VCaP (cell line): ENCODE data around the gene CLDN19.

ENCODE experiments used
- H3K27ac ChIP-seq: fragments of 450-650 bp; 2 replicates; pipeline ENCODE4 v1.5.1; 2017
- TF ChIP-seq, protein P1 (sequence below): fragments of 450-650 bp; conservative IDR thresholded peaks from 2 replicates; pipeline ENCODE4 v1.5.1; 2017; ENCODE audit warnings: mild to moderate bottlenecking, moderate library complexity

CLDN19 gene

DNA sequence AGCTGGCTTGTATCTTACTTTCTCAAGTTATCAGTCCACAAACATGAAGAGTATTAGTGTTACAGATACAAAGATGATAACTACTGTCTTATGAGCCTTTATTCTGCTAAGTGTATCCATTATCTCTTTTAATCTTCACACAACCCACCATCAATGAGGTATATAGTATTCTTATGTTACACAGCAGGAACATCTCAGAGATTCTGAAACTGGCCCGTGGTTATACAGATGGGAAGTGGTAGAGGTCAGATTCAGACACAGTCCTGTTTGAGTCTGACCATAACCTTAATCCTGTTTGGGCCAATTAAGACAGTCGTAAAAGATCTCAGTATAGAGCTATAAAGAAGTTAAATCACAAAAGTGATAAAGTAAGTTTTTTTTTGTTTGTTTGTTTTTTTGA, 39.7 kb upstream of the CLDN19 start:
- TF ChIP-seq, protein P1, sequence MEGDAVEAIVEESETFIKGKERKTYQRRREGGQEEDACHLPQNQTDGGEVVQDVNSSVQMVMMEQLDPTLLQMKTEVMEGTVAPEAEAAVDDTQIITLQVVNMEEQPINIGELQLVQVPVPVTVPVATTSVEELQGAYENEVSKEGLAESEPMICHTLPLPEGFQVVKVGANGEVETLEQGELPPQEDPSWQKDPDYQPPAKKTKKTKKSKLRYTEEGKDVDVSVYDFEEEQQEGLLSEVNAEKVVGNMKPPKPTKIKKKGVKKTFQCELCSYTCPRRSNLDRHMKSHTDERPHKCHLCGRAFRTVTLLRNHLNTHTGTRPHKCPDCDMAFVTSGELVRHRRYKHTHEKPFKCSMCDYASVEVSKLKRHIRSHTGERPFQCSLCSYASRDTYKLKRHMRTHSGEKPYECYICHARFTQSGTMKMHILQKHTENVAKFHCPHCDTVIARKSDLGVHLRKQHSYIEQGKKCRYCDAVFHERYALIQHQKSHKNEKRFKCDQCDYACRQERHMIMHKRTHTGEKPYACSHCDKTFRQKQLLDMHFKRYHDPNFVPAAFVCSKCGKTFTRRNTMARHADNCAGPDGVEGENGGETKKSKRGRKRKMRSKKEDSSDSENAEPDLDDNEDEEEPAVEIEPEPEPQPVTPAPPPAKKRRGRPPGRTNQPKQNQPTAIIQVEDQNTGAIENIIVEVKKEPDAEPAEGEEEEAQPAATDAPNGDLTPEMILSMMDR, result no peak
- no peak overlapping the region for H3K27ac ChIP-seq

DNA sequence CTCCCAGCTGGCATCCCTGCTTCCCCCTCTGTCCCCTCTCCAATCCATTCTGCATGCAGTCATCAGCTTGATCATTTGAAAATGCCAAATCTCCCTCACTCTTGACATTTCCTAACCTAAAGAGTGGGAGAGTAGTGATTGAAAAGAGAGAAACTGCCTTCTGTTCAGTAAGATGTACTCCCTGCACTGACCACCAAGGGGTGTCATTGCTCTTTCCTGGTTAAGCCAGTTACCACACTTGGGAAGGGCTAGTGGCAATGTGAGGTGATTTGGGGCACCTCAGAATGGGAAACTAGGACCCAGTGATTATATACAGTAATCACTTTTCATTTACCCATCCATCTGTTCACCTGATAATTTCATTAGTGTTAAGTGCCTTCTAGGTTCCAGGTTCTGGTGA, 37.8 kb upstream of the CLDN19 start:
- TF ChIP-seq, protein P1, result peak; percentile 71
- H3K27ac ChIP-seq, result no peak overlapping the region

DNA sequence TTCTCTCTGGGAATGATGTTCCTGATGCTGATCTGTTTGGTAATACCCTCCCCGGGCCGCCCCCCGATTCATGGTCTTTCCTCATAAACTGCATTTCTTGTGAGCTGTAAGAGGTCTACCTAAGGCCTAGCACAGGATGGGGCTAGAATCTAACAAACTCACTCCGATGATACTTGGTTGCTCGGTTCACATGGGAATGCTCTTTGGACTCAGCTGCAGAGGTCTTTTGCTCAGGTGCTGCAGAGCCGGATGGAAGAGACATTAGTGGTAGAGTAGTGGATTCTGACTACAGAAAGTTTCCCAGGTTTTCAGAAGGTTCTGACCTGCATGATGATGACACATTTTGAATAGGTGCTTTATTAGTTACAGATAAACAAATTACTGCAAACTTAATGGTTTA, 36.5 kb upstream of the CLDN19 start:
- TF ChIP-seq, protein P1, result no peak
- no peak overlapping the region for H3K27ac ChIP-seq

DNA sequence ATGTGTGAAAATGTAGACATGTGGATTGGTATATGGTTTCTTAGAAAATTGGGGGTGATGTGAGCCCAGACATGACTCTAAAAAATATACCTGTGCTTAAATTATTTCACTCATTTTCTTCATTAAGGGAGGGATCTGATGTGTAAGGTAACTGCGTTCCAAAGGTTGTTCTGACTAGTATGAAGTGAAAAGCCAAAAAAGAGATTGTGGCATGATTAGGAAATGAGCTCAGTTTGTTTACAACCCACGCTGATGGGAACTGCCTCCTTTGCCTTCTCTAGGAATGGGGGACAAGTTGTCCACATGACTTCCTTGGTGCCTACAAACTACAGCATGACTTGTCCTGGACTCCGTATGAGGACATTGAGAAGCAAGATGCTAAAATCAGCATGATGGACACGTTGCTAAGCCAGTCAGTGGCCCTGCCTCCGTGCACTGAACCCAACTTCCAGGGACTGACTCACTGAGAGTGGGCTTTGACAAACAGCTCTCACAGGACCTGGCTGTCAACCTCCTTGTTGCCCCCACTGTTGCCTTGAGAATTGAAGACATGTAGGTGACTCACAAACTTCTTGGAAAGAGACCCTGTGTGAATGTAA, 35.0 kb upstream of the CLDN19 start:
- H3K27ac ChIP-seq, result no peak overlapping the region
- TF ChIP-seq, protein P1, result no peak

DNA sequence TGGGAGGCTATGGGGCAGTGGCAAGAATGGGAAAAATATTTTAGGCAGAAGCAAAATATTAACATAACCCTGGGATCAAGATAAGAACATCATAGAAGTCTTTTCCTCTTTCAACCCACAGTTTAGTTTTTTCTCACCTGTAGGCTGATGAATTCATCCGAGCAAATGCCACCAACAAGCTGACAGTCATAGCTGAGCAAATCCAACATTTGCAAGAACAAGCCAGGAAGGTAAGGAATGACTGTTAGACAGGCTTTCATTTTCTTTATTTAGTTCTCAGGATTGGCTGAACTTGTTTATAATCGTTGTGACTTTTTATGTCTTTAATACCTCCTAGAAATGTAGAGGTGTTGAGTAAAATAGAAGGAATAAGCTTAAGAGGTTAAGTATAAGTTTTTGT, 33.4 kb upstream of the CLDN19 start:
- TF ChIP-seq, protein P1, result no peak
- H3K27ac ChIP-seq, result no peak overlapping the region

DNA sequence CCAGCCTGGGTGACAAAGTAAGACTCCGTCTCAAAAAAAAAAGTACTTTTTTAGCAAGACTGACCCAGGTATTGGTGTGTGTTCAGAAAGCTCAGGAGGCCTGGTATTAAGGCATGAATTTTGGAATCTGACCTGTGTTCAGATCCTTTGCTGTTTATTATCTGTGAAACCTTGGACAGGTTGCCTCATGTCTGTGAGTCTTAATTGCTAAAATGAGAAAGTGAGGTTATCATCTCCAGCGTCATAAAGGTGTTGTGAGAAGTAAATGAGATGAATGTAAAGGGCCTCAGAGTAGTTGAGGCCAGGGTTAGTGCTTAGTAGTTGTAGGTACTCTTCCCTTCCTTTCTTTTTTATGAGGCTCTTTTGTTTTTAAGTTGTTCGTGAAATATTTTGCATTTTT, 29.8 kb upstream of the CLDN19 start:
- TF ChIP-seq, protein P1, result no peak
- no peak overlapping the region for H3K27ac ChIP-seq

DNA sequence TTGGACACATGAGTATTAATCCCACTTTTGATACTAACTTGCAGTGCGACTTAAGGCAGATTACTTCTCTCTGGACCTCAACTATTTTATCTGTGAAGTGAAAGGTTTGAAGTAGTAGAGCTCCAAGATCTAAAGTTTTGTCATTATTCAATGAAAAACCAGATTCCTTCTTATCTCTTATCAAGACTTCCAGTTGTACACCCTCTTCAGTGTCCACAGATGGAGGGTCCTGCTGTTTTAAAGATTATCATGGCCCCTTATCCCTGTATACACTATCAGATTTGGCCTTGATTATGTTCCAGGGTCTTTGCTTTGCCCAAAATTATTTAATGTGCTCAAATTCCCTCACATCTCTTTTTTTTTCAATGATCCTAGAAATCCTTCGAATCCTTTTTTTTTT, 28.1 kb upstream of the CLDN19 start:
- H3K27ac ChIP-seq, result peak overlapping the region; percentile 82
- TF ChIP-seq, protein P1, result no peak
